ENCODE measurements around the gene DAAM1.

DAAM1 gene

DNA sequence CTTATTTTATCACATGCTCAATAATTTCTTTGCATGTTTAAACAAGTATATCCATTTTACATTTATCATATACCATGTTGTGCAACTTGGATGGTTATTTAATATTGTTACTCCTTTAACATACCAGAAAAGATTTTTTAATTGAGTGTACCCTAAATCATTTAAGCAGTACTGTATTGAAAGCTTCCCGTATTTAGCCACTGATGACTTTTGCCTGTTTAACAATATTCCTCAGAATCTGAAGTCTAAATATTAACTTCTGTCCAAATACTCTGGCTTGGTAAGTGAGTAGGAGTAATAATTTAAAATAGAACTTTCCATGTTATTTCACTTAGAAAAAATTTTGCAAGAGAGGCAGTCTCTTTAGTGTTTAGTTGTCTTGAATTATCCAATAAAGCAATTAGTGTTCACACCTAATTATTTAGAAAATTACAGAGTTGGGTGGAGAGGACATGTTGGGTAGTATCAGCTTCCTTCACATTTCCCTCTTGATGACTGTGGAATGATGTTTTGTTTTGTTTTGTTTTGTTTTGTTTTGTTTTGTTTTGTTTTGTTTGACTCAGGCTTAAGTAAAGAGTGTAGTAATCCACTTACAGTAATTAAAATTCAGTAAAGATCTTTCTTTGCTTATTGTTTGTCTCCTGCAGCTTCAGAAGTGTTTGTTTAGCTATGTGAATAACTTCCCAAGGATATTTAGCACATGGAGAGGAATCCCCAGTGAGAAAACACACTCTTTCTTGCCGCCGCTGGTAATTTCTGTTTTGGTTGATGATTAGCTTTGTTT lies 59.5 kb downstream of the DAAM1 start:
- H2AFZ ChIP-seq (ENCODE audit: low read depth, low read length): no peak overlapping the region
- H3K4me3 ChIP-seq (ENCODE audit: low read depth in 1 of 2, low read length in 2 of 2): no peak overlapping the region
- no peak overlapping the region for H3K9ac ChIP-seq (ENCODE audit: low read depth, low read length)
- no peaks in the 10 kb centered on the region for H3K79me2 ChIP-seq (ENCODE audit: insufficient read depth, low read length)
- H3K27me3 ChIP-seq (ENCODE audit: insufficient read depth, low read length, poor library complexity): no peaks in the 10 kb centered on the region
- DNase-seq (no peak), ATAC-seq (ENCODE audit: insufficient read depth, low read depth) (no peak)
- TF ChIP-seq, protein P1, sequence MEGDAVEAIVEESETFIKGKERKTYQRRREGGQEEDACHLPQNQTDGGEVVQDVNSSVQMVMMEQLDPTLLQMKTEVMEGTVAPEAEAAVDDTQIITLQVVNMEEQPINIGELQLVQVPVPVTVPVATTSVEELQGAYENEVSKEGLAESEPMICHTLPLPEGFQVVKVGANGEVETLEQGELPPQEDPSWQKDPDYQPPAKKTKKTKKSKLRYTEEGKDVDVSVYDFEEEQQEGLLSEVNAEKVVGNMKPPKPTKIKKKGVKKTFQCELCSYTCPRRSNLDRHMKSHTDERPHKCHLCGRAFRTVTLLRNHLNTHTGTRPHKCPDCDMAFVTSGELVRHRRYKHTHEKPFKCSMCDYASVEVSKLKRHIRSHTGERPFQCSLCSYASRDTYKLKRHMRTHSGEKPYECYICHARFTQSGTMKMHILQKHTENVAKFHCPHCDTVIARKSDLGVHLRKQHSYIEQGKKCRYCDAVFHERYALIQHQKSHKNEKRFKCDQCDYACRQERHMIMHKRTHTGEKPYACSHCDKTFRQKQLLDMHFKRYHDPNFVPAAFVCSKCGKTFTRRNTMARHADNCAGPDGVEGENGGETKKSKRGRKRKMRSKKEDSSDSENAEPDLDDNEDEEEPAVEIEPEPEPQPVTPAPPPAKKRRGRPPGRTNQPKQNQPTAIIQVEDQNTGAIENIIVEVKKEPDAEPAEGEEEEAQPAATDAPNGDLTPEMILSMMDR (IDR thresholded peaks at IDR 0.05; ENCODE audit: borderline replicate concordance, extremely low read depth, low read length, poor library complexity, severe bottlenecking): no peak
- no peak for TF ChIP-seq EZH2 (IDR thresholded peaks at IDR 0.05; ENCODE audit: borderline replicate concordance, low read depth, low read length, severe bottlenecking)
- no peaks in the 10 kb centered on the region for H3K9me3 ChIP-seq (ENCODE audit: insufficient read depth, low read length, severe bottlenecking)
- no peak overlapping the region for H3K4me2 ChIP-seq (ENCODE audit: insufficient read depth, low read length)
- H3K4me1 ChIP-seq (ENCODE audit: insufficient read depth, low read length): no peaks in the 10 kb centered on the region
- no peak overlapping the region for H3K27ac ChIP-seq (ENCODE audit: low read length)
- H4K20me1 ChIP-seq (ENCODE audit: insufficient read depth, low read length): no peaks in the 10 kb centered on the region
- H3K36me3 ChIP-seq (ENCODE audit: insufficient read depth, low read length): no peaks in the 10 kb centered on the region

DNA sequence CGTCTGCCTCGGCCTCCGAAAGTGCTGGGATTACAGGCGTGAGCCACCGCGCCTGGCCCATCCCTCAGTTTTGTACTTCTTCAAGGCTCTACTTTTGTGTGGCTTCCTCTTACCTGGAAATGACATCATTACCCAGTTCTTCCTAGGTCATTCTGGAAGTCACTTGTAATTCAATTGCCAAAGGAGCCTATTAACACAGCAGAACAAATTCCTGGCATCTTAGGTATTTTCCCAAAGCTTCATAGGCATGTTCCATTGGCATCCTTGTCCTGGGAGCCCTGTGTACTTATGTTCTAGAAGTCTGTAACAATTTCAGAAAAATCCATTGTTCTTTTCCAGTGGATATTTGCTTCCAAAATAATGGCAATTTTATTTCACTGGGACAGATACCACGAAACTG lies 60.6 kb downstream of the DAAM1 start:
- no peaks in the 10 kb centered on the region for H4K20me1 ChIP-seq (ENCODE audit: insufficient read depth, low read length)
- no peaks in the 10 kb centered on the region for H3K27me3 ChIP-seq (ENCODE audit: insufficient read depth, low read length, poor library complexity)
- no peak for ATAC-seq (ENCODE audit: insufficient read depth, low read depth)
- no peak overlapping the region for H3K4me2 ChIP-seq (ENCODE audit: insufficient read depth, low read length)
- H3K79me2 ChIP-seq (ENCODE audit: insufficient read depth, low read length): no peaks in the 10 kb centered on the region
- no peak overlapping the region for H2AFZ ChIP-seq (ENCODE audit: low read depth, low read length)
- no peaks in the 10 kb centered on the region for H3K4me1 ChIP-seq (ENCODE audit: insufficient read depth, low read length)
- H3K27ac ChIP-seq (ENCODE audit: low read length): no peak overlapping the region
- no peak overlapping the region for H3K4me3 ChIP-seq (ENCODE audit: low read depth in 1 of 2, low read length in 2 of 2)
- TF ChIP-seq EZH2 (IDR thresholded peaks at IDR 0.05; ENCODE audit: borderline replicate concordance, low read depth, low read length, severe bottlenecking): no peak
- TF ChIP-seq, protein P1 (IDR thresholded peaks at IDR 0.05; ENCODE audit: borderline replicate concordance, extremely low read depth, low read length, poor library complexity, severe bottlenecking): no peak
- no peaks in the 10 kb centered on the region for H3K36me3 ChIP-seq (ENCODE audit: insufficient read depth, low read length)
- no peak for DNase-seq
- H3K9me3 ChIP-seq (ENCODE audit: insufficient read depth, low read length, severe bottlenecking): no peaks in the 10 kb centered on the region
- H3K9ac ChIP-seq (ENCODE audit: low read depth, low read length): no peak overlapping the region

DNA sequence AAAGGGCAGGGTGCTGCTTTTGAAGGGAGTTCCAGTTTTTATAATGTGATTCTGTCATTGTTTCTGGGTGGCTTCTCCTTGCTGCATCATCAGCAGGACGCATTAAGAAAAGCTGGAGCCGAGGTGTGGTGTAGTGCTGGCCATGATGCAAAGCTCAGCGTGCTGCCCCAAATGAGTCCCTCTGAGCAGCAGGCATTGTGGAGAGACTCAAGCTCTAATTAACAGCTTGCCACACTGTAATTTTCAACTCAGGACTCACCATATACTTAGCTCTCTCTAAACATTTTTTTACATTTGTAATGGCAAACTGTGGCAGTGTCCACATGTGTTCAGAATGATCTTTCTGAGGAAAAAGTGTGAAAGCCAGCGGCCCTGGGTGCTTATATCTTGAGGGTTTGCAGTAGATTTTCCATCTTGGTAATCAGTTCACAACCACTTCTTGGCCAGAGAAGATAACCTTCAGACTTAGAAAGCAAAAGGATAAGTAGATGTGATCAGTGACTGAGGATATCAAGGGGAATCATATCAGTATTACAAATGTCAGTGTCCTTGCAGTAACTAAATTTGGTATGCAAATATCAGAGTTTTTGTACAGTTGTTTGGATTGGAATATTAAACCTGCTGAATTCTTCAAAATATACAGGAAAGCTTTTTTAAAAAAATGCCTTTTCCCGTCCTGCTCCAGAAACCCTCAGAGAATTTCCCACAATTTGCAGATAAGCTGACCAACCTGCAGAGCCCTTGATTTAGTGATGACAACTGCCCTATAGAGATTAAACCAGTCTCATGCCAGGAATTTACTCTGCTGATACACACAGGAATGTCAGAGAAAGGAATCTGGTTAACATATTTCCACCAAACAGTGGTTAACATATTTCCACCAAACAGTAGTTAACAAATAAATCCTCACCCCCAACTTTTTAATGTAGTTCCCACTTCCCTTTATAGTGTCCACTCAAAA lies 63.6 kb downstream of the DAAM1 start:
- no peaks in the 10 kb centered on the region for H3K36me3 ChIP-seq (ENCODE audit: insufficient read depth, low read length)
- no peaks in the 10 kb centered on the region for H3K4me1 ChIP-seq (ENCODE audit: insufficient read depth, low read length)
- no peaks in the 10 kb centered on the region for H4K20me1 ChIP-seq (ENCODE audit: insufficient read depth, low read length)
- no peak for ATAC-seq (ENCODE audit: insufficient read depth, low read depth)
- no peak for DNase-seq
- TF ChIP-seq, protein P1 (IDR thresholded peaks at IDR 0.05; ENCODE audit: borderline replicate concordance, extremely low read depth, low read length, poor library complexity, severe bottlenecking): no peak
- no peak for TF ChIP-seq EZH2 (IDR thresholded peaks at IDR 0.05; ENCODE audit: borderline replicate concordance, low read depth, low read length, severe bottlenecking)
- no peaks in the 10 kb centered on the region for H3K79me2 ChIP-seq (ENCODE audit: insufficient read depth, low read length)
- no peak overlapping the region for H3K4me3 ChIP-seq (ENCODE audit: low read depth in 1 of 2, low read length in 2 of 2)
- no peak overlapping the region for H3K9ac ChIP-seq (ENCODE audit: low read depth, low read length)
- no peaks in the 10 kb centered on the region for H3K9me3 ChIP-seq (ENCODE audit: insufficient read depth, low read length, severe bottlenecking)
- no peak overlapping the region for H3K27ac ChIP-seq (ENCODE audit: low read length)
- no peaks in the 10 kb centered on the region for H3K27me3 ChIP-seq (ENCODE audit: insufficient read depth, low read length, poor library complexity)
- H3K4me2 ChIP-seq (ENCODE audit: insufficient read depth, low read length): no peak overlapping the region
- H2AFZ ChIP-seq (ENCODE audit: low read depth, low read length): no peak overlapping the region
